ENCODE data around the gene COMMD6. TPM values are rescaled to one million over a fixed set of nuclear protein-coding genes. Genes with fewer than 3 reads are reported as not detected.

COMMD6 gene
- 131 to 140 TPM (median 134 TPM) in 3 replicates for total RNA-seq
- long read RNA-seq, partial matches to known transcripts: 3 of 9 reads
- long read RNA-seq, other reads (novel, unspliced or antisense): 5 of 9 reads

DNA sequence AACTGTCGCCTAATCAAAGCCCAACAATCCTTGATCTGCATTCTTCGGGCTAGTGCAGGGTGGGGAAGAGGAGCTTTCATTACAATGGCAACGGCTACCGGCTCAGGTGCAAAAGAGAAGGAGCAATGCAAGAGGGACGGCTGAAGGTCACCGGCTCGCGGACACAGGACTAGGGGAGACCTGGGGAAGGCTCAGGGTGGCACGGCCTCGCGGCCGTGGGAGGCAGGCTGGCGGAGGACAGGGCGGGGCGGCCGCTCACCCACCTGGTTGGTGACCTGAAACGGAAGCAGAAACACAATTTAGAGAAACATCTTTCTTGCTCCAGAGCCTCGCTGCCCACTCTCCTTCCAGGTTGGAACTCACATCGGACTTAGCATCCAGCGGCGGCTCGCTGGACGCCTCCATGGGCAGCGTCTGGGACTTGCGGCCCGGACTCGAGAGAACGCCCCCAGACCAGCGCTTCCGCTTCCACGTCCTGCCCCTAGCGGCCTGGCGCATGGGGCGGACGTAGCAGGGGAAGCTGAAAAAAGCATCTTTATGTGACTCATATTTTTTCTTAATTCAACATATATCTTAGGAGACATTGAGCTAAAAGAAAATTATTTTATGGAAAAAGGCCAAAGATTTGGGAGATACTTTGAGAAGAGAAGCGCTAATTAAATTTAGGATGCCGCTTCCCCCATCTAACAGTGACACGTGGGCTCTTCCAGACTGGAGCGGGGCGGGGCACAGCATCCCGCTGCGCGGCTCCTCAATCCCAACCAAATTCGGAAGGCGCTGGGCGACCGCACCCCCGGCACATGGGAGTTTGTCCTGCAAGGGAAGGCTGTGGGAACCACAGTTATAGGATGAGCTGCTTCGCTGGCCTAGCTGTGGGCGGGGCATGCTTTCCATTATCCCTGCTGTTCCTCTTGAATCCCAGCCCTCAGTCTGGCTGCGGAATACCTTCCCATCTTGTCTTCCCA is at the start of gene COMMD6:
TSS of gene COMMD6 (minus strand) at position 441 of the 965 bp plus-strand sequence. CDS start at position 405, 36 bp downstream.
- H3K27me3 Mint-ChIP-seq (ENCODE audit: low read depth): no peaks in the 10 kb centered on the region
- H3K4me3 Mint-ChIP-seq (ENCODE audit: unreplicated experiment): peak within 1 kb of the TSS; percentile 99
- TF ChIP-seq, protein P1, sequence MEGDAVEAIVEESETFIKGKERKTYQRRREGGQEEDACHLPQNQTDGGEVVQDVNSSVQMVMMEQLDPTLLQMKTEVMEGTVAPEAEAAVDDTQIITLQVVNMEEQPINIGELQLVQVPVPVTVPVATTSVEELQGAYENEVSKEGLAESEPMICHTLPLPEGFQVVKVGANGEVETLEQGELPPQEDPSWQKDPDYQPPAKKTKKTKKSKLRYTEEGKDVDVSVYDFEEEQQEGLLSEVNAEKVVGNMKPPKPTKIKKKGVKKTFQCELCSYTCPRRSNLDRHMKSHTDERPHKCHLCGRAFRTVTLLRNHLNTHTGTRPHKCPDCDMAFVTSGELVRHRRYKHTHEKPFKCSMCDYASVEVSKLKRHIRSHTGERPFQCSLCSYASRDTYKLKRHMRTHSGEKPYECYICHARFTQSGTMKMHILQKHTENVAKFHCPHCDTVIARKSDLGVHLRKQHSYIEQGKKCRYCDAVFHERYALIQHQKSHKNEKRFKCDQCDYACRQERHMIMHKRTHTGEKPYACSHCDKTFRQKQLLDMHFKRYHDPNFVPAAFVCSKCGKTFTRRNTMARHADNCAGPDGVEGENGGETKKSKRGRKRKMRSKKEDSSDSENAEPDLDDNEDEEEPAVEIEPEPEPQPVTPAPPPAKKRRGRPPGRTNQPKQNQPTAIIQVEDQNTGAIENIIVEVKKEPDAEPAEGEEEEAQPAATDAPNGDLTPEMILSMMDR (IDR thresholded peaks at IDR 0.05): peak; percentile 53
- peak within 1 kb of the TSS; percentile 93 for H3K27ac Mint-ChIP-seq (ENCODE audit: unreplicated experiment)
- H3K9me3 Mint-ChIP-seq (ENCODE audit: low read depth): peaks cover 3% of the 10 kb centered on the region
- no peak for DNase-seq (ENCODE audit: low spot score)
- H3K36me3 Mint-ChIP-seq (ENCODE audit: low read depth): peaks cover 2% of the 10 kb centered on the region
- H3K4me1 Mint-ChIP-seq (ENCODE audit: low read depth): peaks cover 33% of the 10 kb centered on the region

DNA sequence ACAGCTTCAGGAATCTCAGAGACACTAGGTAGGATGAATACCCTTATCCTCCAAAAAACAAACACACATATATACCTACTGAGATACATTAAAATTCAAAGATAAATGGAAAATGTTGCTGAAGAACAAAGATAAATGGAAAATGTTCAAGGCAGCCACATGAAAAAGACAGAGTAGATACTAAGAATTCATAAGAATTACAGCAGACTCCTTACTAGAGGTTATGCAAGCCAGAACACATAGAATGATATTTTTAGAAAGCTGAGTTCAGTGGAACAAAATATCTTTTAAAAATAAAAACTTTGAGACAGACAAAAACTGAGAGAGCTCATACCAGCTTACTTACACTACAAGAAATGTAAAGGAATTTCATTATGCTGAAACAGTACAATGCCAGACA is 47.5 kb upstream of the COMMD6 start:
- TF ChIP-seq, protein P1 (IDR thresholded peaks at IDR 0.05): no peak
- peaks cover 16% of the 10 kb centered on the region for H3K36me3 Mint-ChIP-seq (ENCODE audit: low read depth)
- no peak for DNase-seq (ENCODE audit: low spot score)
- H3K9me3 Mint-ChIP-seq (ENCODE audit: low read depth): peaks cover 24% of the 10 kb centered on the region
- H3K4me3 Mint-ChIP-seq (ENCODE audit: unreplicated experiment): no peak overlapping the region
- H3K27ac Mint-ChIP-seq (ENCODE audit: unreplicated experiment): no peak overlapping the region
- no peaks in the 10 kb centered on the region for H3K27me3 Mint-ChIP-seq (ENCODE audit: low read depth)
- H3K4me1 Mint-ChIP-seq (ENCODE audit: low read depth): peaks cover 13% of the 10 kb centered on the region

DNA sequence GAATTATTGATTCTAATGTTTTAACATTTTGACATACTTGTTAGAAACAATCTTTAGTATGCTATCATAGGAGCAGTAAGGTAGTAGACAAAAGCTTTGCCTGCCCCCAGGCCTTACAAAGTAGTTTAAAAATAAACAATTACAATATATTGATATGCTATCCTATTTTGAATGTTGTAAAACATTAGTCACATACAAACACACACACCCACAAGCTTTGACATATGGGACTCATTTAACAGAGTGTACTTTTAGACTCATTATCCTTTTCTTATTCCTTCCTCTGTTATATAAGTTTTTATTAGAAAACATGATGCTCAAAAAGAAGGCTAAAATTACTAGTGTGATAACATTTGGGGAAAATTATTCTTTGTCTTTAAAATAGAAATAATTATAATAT is 45.5 kb upstream of the COMMD6 start:
- no peak for DNase-seq (ENCODE audit: low spot score)
- Mint-ChIP-seq H3K9me3 (ENCODE audit: low read depth) (peaks cover 22% of the 10 kb centered on the region), H3K4me1 (ENCODE audit: low read depth) (peaks cover 18% of the 10 kb centered on the region), H3K27me3 (ENCODE audit: low read depth) (no peaks in the 10 kb centered on the region), H3K27ac (ENCODE audit: unreplicated experiment) (no peak overlapping the region), H3K36me3 (ENCODE audit: low read depth) (peaks cover 12% of the 10 kb centered on the region), H3K4me3 (ENCODE audit: unreplicated experiment) (no peak overlapping the region)
- TF ChIP-seq, protein P1 (IDR thresholded peaks at IDR 0.05): no peak

DNA sequence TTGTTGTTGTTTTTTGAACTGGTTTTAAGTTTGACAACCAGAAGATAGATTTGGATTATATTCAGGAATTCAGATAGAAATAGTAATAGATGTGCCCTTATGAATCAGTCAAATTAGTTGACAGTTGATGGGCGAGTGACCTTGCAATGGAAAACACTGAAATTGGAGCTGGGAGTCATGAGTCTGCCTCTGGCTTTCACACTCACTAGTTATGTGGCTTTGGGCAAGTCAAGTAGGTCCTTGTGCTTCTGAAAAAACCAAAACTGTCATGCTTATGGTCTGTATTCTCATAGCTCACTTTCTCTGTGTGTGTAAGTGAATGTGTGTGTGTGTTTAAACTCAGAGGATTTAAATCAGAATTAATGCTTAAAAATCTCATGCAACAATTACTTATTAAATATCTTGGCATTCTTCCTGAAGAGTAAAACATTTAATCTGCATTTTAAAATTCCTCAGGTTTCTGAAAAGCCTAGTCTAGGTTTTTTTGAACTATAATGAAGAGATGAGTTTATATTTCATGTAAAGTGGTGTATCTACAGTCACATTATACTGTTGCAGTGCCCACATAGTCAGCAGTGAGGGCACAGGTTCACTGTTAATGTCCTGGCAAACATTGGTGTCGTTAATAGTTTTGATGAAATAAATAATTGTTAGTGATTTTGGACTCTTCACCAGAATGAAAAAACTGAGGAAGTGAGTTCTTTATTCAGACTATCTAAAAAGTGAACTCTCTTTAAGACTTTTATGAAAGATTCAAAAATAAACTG is 44.4 kb upstream of the COMMD6 start:
- no peak overlapping the region for H3K4me3 Mint-ChIP-seq (ENCODE audit: unreplicated experiment)
- H3K36me3 Mint-ChIP-seq (ENCODE audit: low read depth): peaks cover 12% of the 10 kb centered on the region
- H3K9me3 Mint-ChIP-seq (ENCODE audit: low read depth): peaks cover 22% of the 10 kb centered on the region
- peaks cover 14% of the 10 kb centered on the region for H3K4me1 Mint-ChIP-seq (ENCODE audit: low read depth)
- TF ChIP-seq, protein P1 (IDR thresholded peaks at IDR 0.05): no peak
- no peak for DNase-seq (ENCODE audit: low spot score)
- no peaks in the 10 kb centered on the region for H3K27me3 Mint-ChIP-seq (ENCODE audit: low read depth)
- H3K27ac Mint-ChIP-seq (ENCODE audit: unreplicated experiment): peak overlapping the region; percentile 12

DNA sequence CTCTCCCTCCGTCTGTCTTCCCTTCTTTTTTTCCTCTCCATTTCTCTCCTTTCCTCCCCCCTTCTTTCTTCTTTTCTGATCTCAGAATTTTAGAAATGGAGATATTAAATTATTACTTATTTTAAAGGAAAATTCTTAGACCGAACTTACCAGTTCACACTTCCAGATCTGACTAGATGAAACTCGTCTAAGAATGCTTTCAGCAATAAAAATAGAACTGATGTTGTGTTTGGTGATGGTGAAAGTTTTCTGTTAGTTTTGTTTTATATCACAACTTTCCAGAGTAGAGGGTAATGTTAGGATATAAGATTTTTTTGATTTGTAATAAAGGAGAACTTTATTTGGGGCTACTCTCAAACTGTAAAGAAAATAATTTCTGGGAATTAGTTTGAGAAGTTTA is 41.9 kb upstream of the COMMD6 start:
- H3K27me3 Mint-ChIP-seq (ENCODE audit: low read depth): no peaks in the 10 kb centered on the region
- H3K36me3 Mint-ChIP-seq (ENCODE audit: low read depth): peaks cover 8% of the 10 kb centered on the region
- no peak overlapping the region for H3K4me3 Mint-ChIP-seq (ENCODE audit: unreplicated experiment)
- no peak for DNase-seq (ENCODE audit: low spot score)
- TF ChIP-seq, protein P1 (IDR thresholded peaks at IDR 0.05): no peak
- H3K4me1 Mint-ChIP-seq (ENCODE audit: low read depth): peaks cover 14% of the 10 kb centered on the region
- peaks cover 9% of the 10 kb centered on the region for H3K9me3 Mint-ChIP-seq (ENCODE audit: low read depth)
- peak overlapping the region; percentile 59 for H3K27ac Mint-ChIP-seq (ENCODE audit: unreplicated experiment)
